Fibroblast of lung (primary cell): ENCODE data around the gene SMIM38. TPM values are rescaled to one million over a fixed set of nuclear protein-coding genes. Genes with fewer than 3 reads are reported as not detected.

Experiments used
- DNase-seq, 2 donors: peaks; one replicate each; pipeline versions ENCODE4 v3.0.0 to v3.0.0-alpha.2; 2010; ENCODE audit warnings: low read depth in 2 of 2
- H2AFZ ChIP-seq: 2 replicates; pipeline ENCODE4 v1.5.1; 2012; ENCODE audit warnings: low read length, control low read depth, inconsistent platforms
- H3K27ac ChIP-seq: 2 replicates; pipeline ENCODE4 v1.5.1; 2011; ENCODE audit warnings: low read length, control low read depth; ENCODE audit not compliant: insufficient read depth
- H3K27me3 ChIP-seq: 2 replicates; pipeline ENCODE4 v1.5.1; 2011; ENCODE audit warnings: mild to moderate bottlenecking, low read length; ENCODE audit not compliant: control insufficient read depth, insufficient read depth
- H3K36me3 ChIP-seq: 2 replicates; pipeline ENCODE4 v1.5.1; 2011; ENCODE audit warnings: low read length; ENCODE audit not compliant: control insufficient read depth, insufficient read depth
- H3K4me1 ChIP-seq: 2 replicates; pipeline ENCODE4 v1.5.1; 2011; ENCODE audit warnings: low read length; ENCODE audit not compliant: control insufficient read depth, insufficient read depth; ENCODE audit errors: extremely low read depth
- H3K4me2 ChIP-seq: 2 replicates; pipeline ENCODE4 v1.5.1; 2011; ENCODE audit warnings: low read length, control low read depth; ENCODE audit not compliant: insufficient read depth; ENCODE audit errors: extremely low read depth
- H3K4me3 ChIP-seq, 4 experiments: fragments of 200-600 bp in 1 of 4; sonication (generic) in 1 of 4; replicated peaks in 1 of 4; 2 replicates each; pipeline ENCODE4 v1.5.1; 2011 to 2016; ENCODE audit warnings: low read length in 4 of 4, low read depth in 3 of 4, mild to moderate bottlenecking in 3 of 4, control low read depth in 2 of 4, inconsistent platforms in 1 of 4, mixed read lengths in 1 of 4; ENCODE audit not compliant: insufficient read depth in 1 of 4; ENCODE audit errors: control extremely low read depth in 1 of 4
- H3K79me2 ChIP-seq: 2 replicates; pipeline ENCODE4 v1.5.1; 2012; ENCODE audit warnings: mild to moderate bottlenecking, low read length, inconsistent platforms; ENCODE audit not compliant: control insufficient read depth, insufficient read depth
- H3K9ac ChIP-seq: 2 replicates; pipeline ENCODE4 v1.5.1; 2011; ENCODE audit warnings: mild to moderate bottlenecking, low read length, control low read depth; ENCODE audit not compliant: insufficient read depth
- H3K9me3 ChIP-seq: 2 replicates; pipeline ENCODE4 v1.5.1; 2012; ENCODE audit warnings: low read depth, low read length; ENCODE audit not compliant: control insufficient read depth, insufficient read depth
- H4K20me1 ChIP-seq: 2 replicates; pipeline ENCODE4 v1.5.1; 2011; ENCODE audit warnings: low read length; ENCODE audit not compliant: control insufficient read depth, insufficient read depth; ENCODE audit errors: extremely low read depth
- EZH2 ChIP-seq: IDR thresholded peaks from 2 replicates; pipeline ENCODE4 v1.5.1; 2012; ENCODE audit warnings: low read length, control low read depth, mild to moderate bottlenecking; ENCODE audit errors: missing control alignments
- polyA minus RNA-seq: library from RNA; depleted of rRNA, polyadenylated mRNA; stranded (reverse); fragments of >200 nt; gene quantifications from 2 replicates; pipeline ENCODE4 v1.2.3, GENCODE V29; 2011; ENCODE audit warnings: low replicate concordance
- polyA plus RNA-seq, 2 donors: library from polyadenylated mRNA; depleted of rRNA in 1 of 2; stranded (reverse) in 1 of 2; unstranded in 1 of 2; fragments of >200 nt; gene quantifications; 2 replicates each; pipeline ENCODE4 v1.2.1, GENCODE V29; 2011 to 2012; ENCODE audit warnings: missing spikeins in 1 of 2
- total RNA-seq: library from RNA; depleted of rRNA; stranded (reverse); fragments of >200 nt; gene quantifications from 2 replicates; pipeline ENCODE4 v1.2.1, GENCODE V29; 2014
- TF ChIP-seq, protein P1 (sequence below), 2 donors: IDR thresholded peaks in 1 of 2; conservative IDR thresholded peaks in 1 of 2; 1 replicate in 1 of 2; 2 replicates in 1 of 2; pipeline ENCODE4 v1.5.1; 2011 to 2012; ENCODE audit warnings: low read length in 2 of 2, control low read depth in 1 of 2, inconsistent platforms in 1 of 2, low read depth in 1 of 2, mild to moderate bottlenecking in 1 of 2

The SMIM38 gene
- 0.33 and 0.51 TPM in 2 replicates for total RNA-seq
- 0.06 TPM in 1 of 2 replicates, not detected in the other for polyA plus RNA-seq
- not detected in 2 replicates for polyA plus RNA-seq (2012)
- not detected in 2 replicates for polyA minus RNA-seq

GRCh38 chr11:69155302-69156234 is at the start of gene SMIM38:
TSS of gene SMIM38 (plus strand) at chr11:69155935. CDS start at chr11:69157847, 1,912 bp downstream.
- Histone ChIP-seq H3K79me2 (no peaks in the 10 kb centered on the region), H3K4me2 (no peak within 1 kb of the TSS), H3K27me3 (no peaks in the 10 kb centered on the region), H4K20me1 (no peaks in the 10 kb centered on the region), H3K9me3 (no peaks in the 10 kb centered on the region), H3K36me3 (no peaks in the 10 kb centered on the region), H3K9ac (no peak within 1 kb of the TSS), H3K4me3 (no peak within 1 kb of the TSS), H3K4me1 (no peaks in the 10 kb centered on the region), H2AFZ (no peak within 1 kb of the TSS), H3K27ac (no peak within 1 kb of the TSS)
- DNase-seq: no peak
- no peak for TF ChIP-seq EZH2
- TF ChIP-seq, protein P1, sequence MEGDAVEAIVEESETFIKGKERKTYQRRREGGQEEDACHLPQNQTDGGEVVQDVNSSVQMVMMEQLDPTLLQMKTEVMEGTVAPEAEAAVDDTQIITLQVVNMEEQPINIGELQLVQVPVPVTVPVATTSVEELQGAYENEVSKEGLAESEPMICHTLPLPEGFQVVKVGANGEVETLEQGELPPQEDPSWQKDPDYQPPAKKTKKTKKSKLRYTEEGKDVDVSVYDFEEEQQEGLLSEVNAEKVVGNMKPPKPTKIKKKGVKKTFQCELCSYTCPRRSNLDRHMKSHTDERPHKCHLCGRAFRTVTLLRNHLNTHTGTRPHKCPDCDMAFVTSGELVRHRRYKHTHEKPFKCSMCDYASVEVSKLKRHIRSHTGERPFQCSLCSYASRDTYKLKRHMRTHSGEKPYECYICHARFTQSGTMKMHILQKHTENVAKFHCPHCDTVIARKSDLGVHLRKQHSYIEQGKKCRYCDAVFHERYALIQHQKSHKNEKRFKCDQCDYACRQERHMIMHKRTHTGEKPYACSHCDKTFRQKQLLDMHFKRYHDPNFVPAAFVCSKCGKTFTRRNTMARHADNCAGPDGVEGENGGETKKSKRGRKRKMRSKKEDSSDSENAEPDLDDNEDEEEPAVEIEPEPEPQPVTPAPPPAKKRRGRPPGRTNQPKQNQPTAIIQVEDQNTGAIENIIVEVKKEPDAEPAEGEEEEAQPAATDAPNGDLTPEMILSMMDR (conservative IDR thresholded peaks at IDR 0.05 in 1 of 2, IDR thresholded peaks at IDR 0.05 in 1 of 2; ENCODE audit: low read depth in 1 of 2, low read length in 2 of 2): no peak

GRCh38 chr11:69106031-69106811 is 49.5 kb upstream of the SMIM38 start:
- TF ChIP-seq, protein P1 (conservative IDR thresholded peaks at IDR 0.05 in 1 of 2, IDR thresholded peaks at IDR 0.05 in 1 of 2; ENCODE audit: low read depth in 1 of 2, low read length in 2 of 2): no peak
- TF ChIP-seq EZH2: no peak
- Histone ChIP-seq H3K27ac (no peak overlapping the region), H3K4me3 (no peak overlapping the region), H3K27me3 (no peaks in the 10 kb centered on the region), H3K4me2 (no peak overlapping the region), H4K20me1 (no peaks in the 10 kb centered on the region), H3K4me1 (peaks cover 3% of the 10 kb centered on the region), H3K9ac (no peak overlapping the region), H3K79me2 (no peaks in the 10 kb centered on the region), H2AFZ (no peak overlapping the region), H3K36me3 (no peaks in the 10 kb centered on the region), H3K9me3 (no peaks in the 10 kb centered on the region)
- no peak for DNase-seq

- no peak overlapping the region for H2AFZ ChIP-seq
- no peak overlapping the region for H3K9ac ChIP-seq
- H3K27ac ChIP-seq: no peak overlapping the region
- TF ChIP-seq, protein P1 (conservative IDR thresholded peaks at IDR 0.05 in 1 of 2, IDR thresholded peaks at IDR 0.05 in 1 of 2; ENCODE audit: low read depth in 1 of 2, low read length in 2 of 2): no peak
- no peak for TF ChIP-seq EZH2
- DNase-seq: no peak
- no peaks in the 10 kb centered on the region for H4K20me1 ChIP-seq
- H3K4me2 ChIP-seq: no peak overlapping the region
- no peaks in the 10 kb centered on the region for H3K36me3 ChIP-seq
- H3K79me2 ChIP-seq: no peaks in the 10 kb centered on the region
- H3K4me1 ChIP-seq: no peaks in the 10 kb centered on the region
- H3K4me3 ChIP-seq: no peak overlapping the region
- no peaks in the 10 kb centered on the region for H3K9me3 ChIP-seq
- H3K27me3 ChIP-seq: no peaks in the 10 kb centered on the region
Observed at GRCh38 chr11:69107413-69107812, 48.3 kb upstream of the SMIM38 start.
